HepG2 (cell line): Measurements from ENCODE around the gene SRGAP2B. TPM values are rescaled to one million over a fixed set of nuclear protein-coding genes. Genes with fewer than 3 reads are reported as not detected.
A peak's percentile ranks its signal among the peaks of the same experiment; 100 is the strongest.
"Not testable (repeated sequence)": the region's sequence is repeated elsewhere in the genome, so short reads cannot be mapped to it uniquely, and the experiment has no call there.

ENCODE experiments used
- ATAC-seq: fragments of 200-7000 bp; cut with Tn5 transposase; 3 replicates; pipeline ENCODE4 v1.9.1; 2020; ENCODE audit warnings: mild to moderate bottlenecking, moderate library complexity
- BruUV-seq: library from RNA; stranded (reverse); fragments of 400-500 nt; replicated peaks from 2 replicates; lab custom pipeline; 2021; lab: Mats Ljungman, UMichigan
- CTCF ChIA-PET: fragments of 300-600 bp; formaldehyde crosslinking; extraction: SDS; loops from one replicate; lab custom pipeline; 2021; ENCODE audit warnings: low total read pairs, inconsistent platforms, low intra/inter-chr PET ratio; lab: Yijun Ruan, JAX
- POLR2A ChIA-PET: fragments of 350-600 bp; sonication (Branson Sonifier 250); formaldehyde crosslinking; loops from one replicate; lab custom pipeline; 2020; ENCODE audit warnings: antibody characterized with exemption, inconsistent platforms; lab: Yijun Ruan, JAX
- DNase-seq: peaks from one replicate; pipeline ENCODE4 v3.0.0-alpha.2; 2015; ENCODE audit warnings: low spot score
- FAIRE-seq: peaks from 3 replicates; lab custom pipeline; 2011; peaks lifted over from hg19 to GRCh38; lab: Jason Lieb, UNC
- H2AFZ ChIP-seq: one replicate; pipeline ENCODE4 v1.6.1; 2011; ENCODE audit warnings: low read length, inconsistent platforms
- H3K27ac ChIP-seq: fragments of 300-600 bp; 3 replicates; pipeline ENCODE4 v1.8.0; 2011; ENCODE audit warnings: mixed run types, mild to moderate bottlenecking, mixed read lengths, low read length, inconsistent platforms; ENCODE audit not compliant: insufficient read depth; ENCODE audit errors: extremely low read length
- H3K27me3 ChIP-seq, 2 experiments: fragments of 200-600 bp in 1 of 2; 2 replicates in 1 of 2; 3 replicates in 1 of 2; pipeline versions ENCODE4 v1.6.0 to v1.8.0; 2011; ENCODE audit warnings: low read length in 2 of 2, mild to moderate bottlenecking in 2 of 2, moderate library complexity in 2 of 2, inconsistent platforms in 1 of 2; ENCODE audit not compliant: insufficient read depth in 2 of 2, control insufficient read depth in 1 of 2
- H3K36me3 ChIP-seq, 2 experiments: fragments of 200-600 bp in 1 of 2; replicated peaks in 1 of 2; 2 replicates in 1 of 2; 3 replicates in 1 of 2; pipeline versions ENCODE4 v1.5.1 to v1.8.0; 2011; ENCODE audit warnings: low read length in 2 of 2, inconsistent platforms in 1 of 2; ENCODE audit not compliant: insufficient read depth in 2 of 2, control insufficient read depth in 1 of 2
- H3K4me1 ChIP-seq: 2 replicates; pipeline ENCODE4 v1.5.1; 2012; ENCODE audit warnings: low read length, inconsistent platforms; ENCODE audit not compliant: insufficient read depth
- H3K4me2 ChIP-seq: 2 replicates; pipeline ENCODE4 v1.6.0; 2011; ENCODE audit warnings: low read depth, low read length, inconsistent platforms
- H3K4me3 ChIP-seq, 3 experiments: fragments of 200-600 bp in 1 of 3; sonication (generic), shearing (Covaris generic) in 1 of 3; replicated peaks in 1 of 3; 2 replicates each; pipeline ENCODE4 v1.5.1; 2011 to 2016; ENCODE audit warnings: low read length in 3 of 3, inconsistent platforms in 2 of 3, low read depth in 2 of 3, mild to moderate bottlenecking in 2 of 3, control low read depth in 1 of 3, mixed read lengths in 1 of 3; ENCODE audit not compliant: insufficient read depth in 1 of 3
- H3K79me2 ChIP-seq: one replicate; pipeline ENCODE4 v1.6.1; 2011; ENCODE audit warnings: low read length, inconsistent platforms; ENCODE audit not compliant: insufficient read depth
- H3K9ac ChIP-seq: 2 replicates; pipeline ENCODE4 v1.6.0; 2011; ENCODE audit warnings: mild to moderate bottlenecking, low read depth, low read length, inconsistent platforms; ENCODE audit not compliant: insufficient read depth
- H3K9me3 ChIP-seq: 2 replicates; pipeline ENCODE4 v1.5.1; 2012; ENCODE audit warnings: mild to moderate bottlenecking, low read length
- H4K20me1 ChIP-seq: 2 replicates; pipeline ENCODE4 v1.6.0; 2011; ENCODE audit warnings: inconsistent platforms, mild to moderate bottlenecking, low read length, moderate library complexity; ENCODE audit not compliant: insufficient read depth
- WGBS: methylation state at CpG from one replicate; pipeline ENCODE4 v1.1.6; 2017; ENCODE audit warnings: low lambda C conversion rate; 5-methylcytosine and 5-hydroxymethylcytosine counted together
- in situ Hi-C: cut with HindIII; loops from 2 replicates; pipeline ENCODE4 v1.10.0; 2017; ENCODE audit warnings: low pct_unique_long_range_greater_than_20kb; ENCODE audit not compliant: extremely low pct_ligation_motif_present
- intact Hi-C: fragments of 100-400 bp; cut with micrococcal nuclease; formaldehyde crosslinking; loops from one replicate; pipeline ENCODE4 v1.10.0; 2022; ENCODE audit not compliant: unreplicated experiment
- polyA plus RNA-seq, 8 experiments: library from polyadenylated mRNA; depleted of rRNA in 3 of 8; stranded (reverse) in 7 of 8; unstranded in 1 of 8; fragments of >200 nt; fragmentation: Illumina TruSeq in 4 of 8; extraction: Trizol in 4 of 8; gene quantifications; 2 replicates each; pipeline versions ENCODE4 v1.2.1 to v1.2.3, GENCODE V29; 2011 to 2016; ENCODE audit warnings: low read depth in 4 of 8, missing spikeins in 1 of 8, mixed read lengths in 1 of 8; ENCODE audit not compliant: insufficient read depth in 1 of 8
- total RNA-seq, 5 experiments: library from RNA; depleted of rRNA; stranded (reverse); fragments of >200 nt; fragmentation: Illumina TruSeq; extraction: Trizol; gene quantifications; 2 replicates each; pipeline ENCODE4 v1.2.3, GENCODE V29; 2016; ENCODE audit warnings: low read depth in 1 of 5

Gene SRGAP2B
- total and polyA plus RNA-seq, 2 of the 13 experiments (the other 11 are each of a cell fraction or from before 2014, with no cell fraction given) = 9.2 to 16.1 TPM

GRCh38 chr1:145063941-145064648 is 31.0 kb downstream of the SRGAP2B start:
- in situ Hi-C loops, CTCF ChIA-PET, H4K20me1 ChIP-seq, H2AFZ ChIP-seq, H3K27ac ChIP-seq, FAIRE-seq, H3K9me3 ChIP-seq, H3K27me3 ChIP-seq, DNase-seq, BruUV-seq, intact Hi-C loops, H3K4me2 ChIP-seq, H3K4me3 ChIP-seq, H3K79me2 ChIP-seq, ATAC-seq, H3K9ac ChIP-seq, POLR2A ChIA-PET, H3K36me3 ChIP-seq, H3K4me1 ChIP-seq: not testable (repeated sequence)
- no CpG with 5 or more reads among the region's 2 CpGs for WGBS

- POLR2A ChIA-PET, in situ Hi-C loops, H2AFZ ChIP-seq, H3K4me2 ChIP-seq, ATAC-seq, H3K4me1 ChIP-seq, H3K36me3 ChIP-seq, H3K79me2 ChIP-seq, H3K4me3 ChIP-seq, CTCF ChIA-PET, DNase-seq, intact Hi-C loops, H3K9me3 ChIP-seq, H3K27ac ChIP-seq, BruUV-seq, H4K20me1 ChIP-seq, H3K9ac ChIP-seq, H3K27me3 ChIP-seq, FAIRE-seq: not testable (repeated sequence)
- 75% methylated on average over 1 of the region's 2 CpGs for WGBS
These were observed 31.8 kb downstream of the SRGAP2B start for GRCh38 chr1:145063285-145063684.

GRCh38 chr1:145058184-145058583 is 36.9 kb downstream of the SRGAP2B start:
- H3K9ac ChIP-seq, H4K20me1 ChIP-seq, H3K4me2 ChIP-seq, H3K36me3 ChIP-seq, H3K4me1 ChIP-seq, H2AFZ ChIP-seq, CTCF ChIA-PET, DNase-seq, H3K27me3 ChIP-seq, BruUV-seq, POLR2A ChIA-PET, H3K79me2 ChIP-seq, H3K4me3 ChIP-seq, ATAC-seq, H3K9me3 ChIP-seq, H3K27ac ChIP-seq, FAIRE-seq, intact Hi-C loops, in situ Hi-C loops: not testable (repeated sequence)
- WGBS = 100% methylated on average over 1 of the region's 3 CpGs

- TSS peak; percentile 40 for BruUV-seq
- H4K20me1 ChIP-seq, H3K27me3 ChIP-seq, H3K4me1 ChIP-seq, H3K9me3 ChIP-seq, FAIRE-seq, H3K4me2 ChIP-seq, H2AFZ ChIP-seq, H3K27ac ChIP-seq, CTCF ChIA-PET, DNase-seq, H3K36me3 ChIP-seq, H3K4me3 ChIP-seq, POLR2A ChIA-PET, in situ Hi-C loops, H3K9ac ChIP-seq, H3K79me2 ChIP-seq, intact Hi-C loops: not testable (repeated sequence)
- ATAC-seq = peak; percentile 82
- no CpG with 5 or more reads among the region's 4 CpGs for WGBS
These were observed 39.8 kb downstream of the SRGAP2B start for GRCh38 chr1:145055217-145055760.
